Measurements from ENCODE around the gene LMNB1.

The LMNB1 gene

DNA sequence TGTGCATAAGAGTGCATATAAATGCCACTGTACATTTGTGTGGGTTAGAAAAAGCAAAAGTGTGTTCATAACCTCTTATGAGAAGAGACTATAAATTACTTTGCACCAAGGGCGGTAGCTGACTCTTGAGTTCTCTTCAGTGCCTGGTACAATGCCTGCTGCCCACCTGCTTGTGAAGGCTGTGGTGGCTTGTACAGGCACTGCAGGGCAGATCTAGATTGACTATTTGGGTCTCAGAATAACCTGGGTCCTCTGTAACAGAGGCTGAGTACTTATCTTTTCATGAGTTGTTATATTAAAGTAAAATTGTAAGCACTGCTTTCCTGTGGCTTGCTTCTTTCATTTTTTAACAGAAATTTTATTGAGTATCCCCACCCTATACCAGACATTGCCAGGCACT lies 22.8 kb downstream of the LMNB1 start:
- TF ChIP-seq, protein P1, sequence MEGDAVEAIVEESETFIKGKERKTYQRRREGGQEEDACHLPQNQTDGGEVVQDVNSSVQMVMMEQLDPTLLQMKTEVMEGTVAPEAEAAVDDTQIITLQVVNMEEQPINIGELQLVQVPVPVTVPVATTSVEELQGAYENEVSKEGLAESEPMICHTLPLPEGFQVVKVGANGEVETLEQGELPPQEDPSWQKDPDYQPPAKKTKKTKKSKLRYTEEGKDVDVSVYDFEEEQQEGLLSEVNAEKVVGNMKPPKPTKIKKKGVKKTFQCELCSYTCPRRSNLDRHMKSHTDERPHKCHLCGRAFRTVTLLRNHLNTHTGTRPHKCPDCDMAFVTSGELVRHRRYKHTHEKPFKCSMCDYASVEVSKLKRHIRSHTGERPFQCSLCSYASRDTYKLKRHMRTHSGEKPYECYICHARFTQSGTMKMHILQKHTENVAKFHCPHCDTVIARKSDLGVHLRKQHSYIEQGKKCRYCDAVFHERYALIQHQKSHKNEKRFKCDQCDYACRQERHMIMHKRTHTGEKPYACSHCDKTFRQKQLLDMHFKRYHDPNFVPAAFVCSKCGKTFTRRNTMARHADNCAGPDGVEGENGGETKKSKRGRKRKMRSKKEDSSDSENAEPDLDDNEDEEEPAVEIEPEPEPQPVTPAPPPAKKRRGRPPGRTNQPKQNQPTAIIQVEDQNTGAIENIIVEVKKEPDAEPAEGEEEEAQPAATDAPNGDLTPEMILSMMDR (IDR thresholded peaks at IDR 0.05; ENCODE audit: low read depth, low read length, missing control alignments), result no peak
- no peak overlapping the region for H3K4me3 ChIP-seq (ENCODE audit: low read depth, low read length)
- DNase-seq (ENCODE audit: low read depth), result no peak
- in situ Hi-C loops (cut with HindIII; ENCODE audit: low sequenced_read_pairs), result loop anchor here (25.0 kb wide), 1 partner anchor 137 kb away; no protein-coding TSS in a partner anchor

DNA sequence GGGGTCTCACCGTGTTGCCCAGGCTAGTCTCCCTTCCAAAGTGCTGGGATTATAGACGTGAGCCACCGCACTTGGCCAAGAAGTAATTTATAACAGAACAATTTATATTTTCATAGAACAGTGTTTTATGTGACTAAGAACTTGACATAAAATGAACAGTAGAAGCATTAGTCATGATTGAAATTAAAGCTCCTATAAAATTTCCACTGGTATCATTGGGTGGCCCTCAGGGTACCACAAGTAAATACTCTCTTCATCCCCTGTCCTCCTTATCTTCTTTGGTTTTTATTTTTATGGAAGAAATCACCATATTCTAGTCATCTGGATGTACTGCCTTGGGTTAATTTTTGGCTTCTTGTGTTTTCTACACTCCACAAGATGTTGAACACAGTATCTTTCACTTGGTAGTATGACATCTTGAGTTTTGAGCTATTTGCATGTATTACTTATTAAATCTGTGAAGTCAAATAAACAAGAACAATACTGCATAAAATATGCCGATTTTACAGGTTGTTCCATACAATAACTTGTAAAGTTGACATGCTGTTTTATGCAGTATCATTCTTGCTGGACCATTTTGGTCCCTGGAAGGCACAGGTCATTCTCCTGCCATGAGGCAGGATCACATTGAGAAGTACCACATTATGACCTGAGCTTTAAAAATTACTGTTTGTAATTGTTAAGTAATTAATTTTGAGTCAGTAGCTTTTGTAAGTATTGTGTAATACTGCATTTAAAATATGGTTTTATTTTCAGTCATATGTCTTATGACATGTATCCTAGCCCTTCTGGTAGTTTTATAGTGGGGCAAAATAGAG lies 24.4 kb downstream of the LMNB1 start:
- no peak for DNase-seq (ENCODE audit: low read depth)
- in situ Hi-C loops (cut with HindIII; ENCODE audit: low sequenced_read_pairs), result no loop called here

DNA sequence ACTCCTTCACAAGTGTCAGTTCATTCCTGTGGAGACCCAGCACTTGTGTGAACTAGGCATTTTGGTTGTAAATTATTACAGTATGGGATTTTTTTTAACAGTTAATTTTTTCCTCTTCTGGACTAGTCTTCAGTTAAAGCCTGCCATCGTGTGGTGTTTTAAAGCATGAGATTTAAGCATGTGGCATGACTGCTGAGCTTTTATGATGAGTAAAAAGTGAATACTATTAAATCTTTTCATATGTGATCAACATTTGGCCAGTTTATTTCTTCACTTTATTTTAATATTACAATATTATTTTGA lies 25.0 kb downstream of the LMNB1 start:
- no peak overlapping the region for H3K4me3 ChIP-seq (ENCODE audit: low read depth, low read length)
- DNase-seq (ENCODE audit: low read depth), result peak; percentile 62
- in situ Hi-C loops (cut with HindIII; ENCODE audit: low sequenced_read_pairs), result no loop called here
- TF ChIP-seq, protein P1 (IDR thresholded peaks at IDR 0.05; ENCODE audit: low read depth, low read length, missing control alignments), result peak; percentile 49

More for the DNA sequence above, 24.4 kb downstream of the LMNB1 start:
- no peak overlapping the region for H3K4me3 ChIP-seq (ENCODE audit: low read depth, low read length)
- TF ChIP-seq, protein P1 (IDR thresholded peaks at IDR 0.05; ENCODE audit: low read depth, low read length, missing control alignments), result no peak

DNA sequence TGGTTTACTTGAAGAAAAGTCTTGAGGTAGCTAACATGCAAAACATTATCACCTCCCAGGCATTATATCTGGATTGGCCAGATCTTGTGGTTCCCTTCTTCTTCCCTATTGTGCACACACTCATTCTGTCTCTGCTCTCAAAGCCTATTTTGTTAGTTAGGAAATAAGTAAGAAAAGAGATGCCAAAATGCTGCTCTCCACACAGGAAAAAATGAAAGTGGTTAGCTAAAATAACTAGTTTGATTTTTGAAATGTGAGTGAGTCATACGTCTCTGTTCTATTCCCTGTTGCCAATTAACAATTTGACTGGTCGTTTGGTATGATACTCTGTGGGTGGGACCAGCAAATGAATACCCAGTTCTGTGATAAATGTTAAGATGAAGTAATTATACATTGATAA lies 28.1 kb downstream of the LMNB1 start:
- in situ Hi-C loops (cut with HindIII; ENCODE audit: low sequenced_read_pairs), result no loop called here
- peak; percentile 68 for DNase-seq (ENCODE audit: low read depth)
- H3K4me3 ChIP-seq (ENCODE audit: low read depth, low read length), result no peak overlapping the region
- TF ChIP-seq, protein P1 (IDR thresholded peaks at IDR 0.05; ENCODE audit: low read depth, low read length, missing control alignments), result no peak

DNA sequence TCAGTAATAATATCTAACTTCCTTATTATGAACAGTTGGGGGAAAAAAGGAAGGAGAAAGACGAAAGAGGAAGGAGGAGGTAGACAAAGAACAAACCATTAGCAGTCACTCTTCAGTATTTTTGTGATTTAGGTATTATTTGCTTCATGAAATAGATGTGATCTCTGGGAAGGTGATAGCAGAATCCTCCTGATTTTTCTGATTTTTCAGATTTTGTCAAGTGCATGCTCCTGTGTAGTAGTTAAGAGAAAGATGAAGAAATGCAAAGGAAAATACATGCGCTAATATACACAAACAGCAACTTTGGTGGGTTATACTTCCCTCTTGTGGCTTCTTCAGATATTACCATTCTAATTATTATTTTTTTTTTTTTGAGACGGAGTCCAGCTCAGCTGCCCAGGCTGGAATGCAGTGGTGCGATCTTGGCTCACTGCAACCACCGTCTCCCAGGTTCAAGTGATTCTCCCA lies 31.6 kb downstream of the LMNB1 start:
- in situ Hi-C loops (cut with HindIII; ENCODE audit: low sequenced_read_pairs), result no loop called here
- TF ChIP-seq, protein P1 (IDR thresholded peaks at IDR 0.05; ENCODE audit: low read depth, low read length, missing control alignments), result peak; percentile 33
- peak; percentile 32 for DNase-seq (ENCODE audit: low read depth)

DNA sequence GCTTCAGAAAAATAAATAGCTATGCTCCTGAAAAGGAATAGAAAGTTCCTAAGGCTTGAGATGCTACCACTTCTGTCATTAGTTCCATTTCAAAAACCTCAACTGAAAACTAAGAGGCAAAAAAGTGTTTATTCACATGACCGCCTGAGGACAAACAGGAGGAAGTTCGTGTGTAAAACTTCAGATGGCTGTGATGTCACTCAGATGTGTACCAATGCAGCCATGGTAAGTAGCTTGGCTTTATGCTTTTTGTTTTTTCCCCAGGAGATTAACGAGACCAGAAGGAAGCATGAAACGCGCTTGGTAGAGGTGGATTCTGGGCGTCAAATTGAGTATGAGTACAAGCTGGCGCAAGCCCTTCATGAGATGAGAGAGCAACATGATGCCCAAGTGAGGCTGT lies 33.0 kb downstream of the LMNB1 start:
- in situ Hi-C loops (cut with HindIII; ENCODE audit: low sequenced_read_pairs), result no loop called here
- TF ChIP-seq, protein P1 (IDR thresholded peaks at IDR 0.05; ENCODE audit: low read depth, low read length, missing control alignments), result no peak
- no peak overlapping the region for H3K4me3 ChIP-seq (ENCODE audit: low read depth, low read length)
- no peak for DNase-seq (ENCODE audit: low read depth)

More for the DNA sequence above, 31.6 kb downstream of the LMNB1 start:
- no peak overlapping the region for H3K4me3 ChIP-seq (ENCODE audit: low read depth, low read length)
